Peyer's patch (tissue), 4 donors: ENCODE data around the gene CCNC.

ENCODE experiments used
- POLR2A ChIP-seq, 2 donors: fragments of 450-650 bp; IDR thresholded peaks; one replicate each; pipeline ENCODE4 v1.5.1; 2017; ENCODE audit warnings: antibody characterized with exemption in 2 of 2, mild to moderate bottlenecking in 2 of 2, moderate library complexity in 2 of 2
- TF ChIP-seq, protein P1 (sequence below), 6 experiments: fragments of 450-650 bp in 4 of 6; fragments of 200-600 bp in 2 of 6; sonication (generic) in 1 of 6; IDR thresholded peaks; one replicate each; pipeline ENCODE4 v1.5.1; 2017 to 2019; ENCODE audit warnings: antibody characterized with exemption in 6 of 6, mild to moderate bottlenecking in 3 of 6, moderate library complexity in 1 of 6

- TF ChIP-seq, protein P1, sequence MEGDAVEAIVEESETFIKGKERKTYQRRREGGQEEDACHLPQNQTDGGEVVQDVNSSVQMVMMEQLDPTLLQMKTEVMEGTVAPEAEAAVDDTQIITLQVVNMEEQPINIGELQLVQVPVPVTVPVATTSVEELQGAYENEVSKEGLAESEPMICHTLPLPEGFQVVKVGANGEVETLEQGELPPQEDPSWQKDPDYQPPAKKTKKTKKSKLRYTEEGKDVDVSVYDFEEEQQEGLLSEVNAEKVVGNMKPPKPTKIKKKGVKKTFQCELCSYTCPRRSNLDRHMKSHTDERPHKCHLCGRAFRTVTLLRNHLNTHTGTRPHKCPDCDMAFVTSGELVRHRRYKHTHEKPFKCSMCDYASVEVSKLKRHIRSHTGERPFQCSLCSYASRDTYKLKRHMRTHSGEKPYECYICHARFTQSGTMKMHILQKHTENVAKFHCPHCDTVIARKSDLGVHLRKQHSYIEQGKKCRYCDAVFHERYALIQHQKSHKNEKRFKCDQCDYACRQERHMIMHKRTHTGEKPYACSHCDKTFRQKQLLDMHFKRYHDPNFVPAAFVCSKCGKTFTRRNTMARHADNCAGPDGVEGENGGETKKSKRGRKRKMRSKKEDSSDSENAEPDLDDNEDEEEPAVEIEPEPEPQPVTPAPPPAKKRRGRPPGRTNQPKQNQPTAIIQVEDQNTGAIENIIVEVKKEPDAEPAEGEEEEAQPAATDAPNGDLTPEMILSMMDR (IDR thresholded peaks at IDR 0.05): no peak
- TF ChIP-seq POLR2A (IDR thresholded peaks at IDR 0.05): no peak
Measured at GRCh38 chr6:99590728-99591672, 22.5 kb upstream of the CCNC start.
